ENCODE measurements around the gene MTOR.

GRCh38 chr1:11080931-11081330 lies 181.4 kb downstream of the MTOR start:
- TF ChIP-seq, protein P1, sequence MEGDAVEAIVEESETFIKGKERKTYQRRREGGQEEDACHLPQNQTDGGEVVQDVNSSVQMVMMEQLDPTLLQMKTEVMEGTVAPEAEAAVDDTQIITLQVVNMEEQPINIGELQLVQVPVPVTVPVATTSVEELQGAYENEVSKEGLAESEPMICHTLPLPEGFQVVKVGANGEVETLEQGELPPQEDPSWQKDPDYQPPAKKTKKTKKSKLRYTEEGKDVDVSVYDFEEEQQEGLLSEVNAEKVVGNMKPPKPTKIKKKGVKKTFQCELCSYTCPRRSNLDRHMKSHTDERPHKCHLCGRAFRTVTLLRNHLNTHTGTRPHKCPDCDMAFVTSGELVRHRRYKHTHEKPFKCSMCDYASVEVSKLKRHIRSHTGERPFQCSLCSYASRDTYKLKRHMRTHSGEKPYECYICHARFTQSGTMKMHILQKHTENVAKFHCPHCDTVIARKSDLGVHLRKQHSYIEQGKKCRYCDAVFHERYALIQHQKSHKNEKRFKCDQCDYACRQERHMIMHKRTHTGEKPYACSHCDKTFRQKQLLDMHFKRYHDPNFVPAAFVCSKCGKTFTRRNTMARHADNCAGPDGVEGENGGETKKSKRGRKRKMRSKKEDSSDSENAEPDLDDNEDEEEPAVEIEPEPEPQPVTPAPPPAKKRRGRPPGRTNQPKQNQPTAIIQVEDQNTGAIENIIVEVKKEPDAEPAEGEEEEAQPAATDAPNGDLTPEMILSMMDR (IDR thresholded peaks at IDR 0.05) = no peak
- no peak for TF ChIP-seq POLR2A (IDR thresholded peaks at IDR 0.05)
